HG03575 (cell line): Measurements from ENCODE around the gene FRMD4B.

Experiments
- ATAC-seq: cut with Tn5 transposase; IDR thresholded peaks from one replicate; pipeline ENCODE4 v1.9.1; 2021; ENCODE audit not compliant: unreplicated experiment, insufficient number of reproducible peaks, low FRiP score; ENCODE audit errors: extremely low read depth

Gene FRMD4B

DNA sequence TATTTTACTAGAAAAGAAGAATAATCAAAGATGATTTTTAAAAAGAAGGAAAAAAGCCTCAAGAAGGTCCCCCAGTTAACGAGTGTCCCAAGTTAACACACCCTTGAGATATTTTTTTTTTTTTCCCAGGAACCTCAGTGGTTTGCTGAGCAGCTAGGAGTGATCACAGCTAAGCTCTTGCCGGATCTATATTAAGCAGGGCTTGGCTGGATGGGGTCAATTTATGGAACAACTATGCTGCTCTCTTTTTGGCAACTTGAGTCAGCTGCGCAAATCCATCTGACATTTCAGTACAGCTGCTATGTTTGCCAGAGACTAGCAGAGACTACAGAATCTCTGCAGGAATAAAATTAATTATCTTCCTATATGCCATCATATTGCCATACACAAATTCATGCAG lies 263.5 kb downstream of the FRMD4B start, which contains the start of gene LMOD3:
LMOD3 (minus strand) TSS at position 193 of the 400 bp plus-strand sequence. CDS start 209 bp downstream, outside the sequence.
- ATAC-seq, result no peak

DNA sequence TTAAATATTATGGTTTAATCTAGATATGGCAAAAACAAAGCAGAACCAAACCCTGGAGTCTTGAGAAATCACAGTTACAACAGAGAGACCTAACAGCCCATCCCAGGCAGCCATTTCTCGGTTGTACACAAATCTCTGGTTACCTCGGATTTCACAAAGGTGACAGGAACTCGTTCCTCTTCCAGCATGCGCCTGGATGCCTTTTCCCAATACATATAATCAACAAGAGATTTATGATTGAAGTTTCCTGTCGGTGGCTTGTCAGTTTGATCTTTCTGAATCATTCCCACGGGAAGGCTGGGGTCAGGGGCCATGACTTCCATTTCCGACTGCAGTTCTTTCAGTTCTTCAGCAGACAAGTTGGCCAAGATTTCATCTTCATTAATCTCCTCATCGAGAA lies 263.9 kb downstream of the FRMD4B start:
- no peak for ATAC-seq

DNA sequence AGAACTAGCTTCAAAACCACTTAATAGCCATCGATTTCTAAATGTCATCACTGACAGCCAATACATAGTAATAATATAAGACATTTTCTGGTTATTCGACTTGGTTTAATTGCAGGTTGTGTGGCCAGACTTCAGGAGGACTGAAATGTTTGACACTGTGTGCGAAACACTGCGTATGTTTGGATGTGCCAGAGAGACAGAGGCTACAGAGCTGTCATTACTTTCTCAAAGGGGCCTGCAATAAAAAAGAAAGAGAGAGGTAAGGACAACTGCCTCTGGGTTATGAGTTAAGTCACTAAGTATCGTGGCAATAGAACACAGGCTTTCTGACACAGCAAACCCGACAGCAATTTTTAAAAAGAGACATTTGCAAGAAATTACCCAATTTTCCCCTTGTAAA lies 264.4 kb downstream of the FRMD4B start:
- ATAC-seq, result no peak

DNA sequence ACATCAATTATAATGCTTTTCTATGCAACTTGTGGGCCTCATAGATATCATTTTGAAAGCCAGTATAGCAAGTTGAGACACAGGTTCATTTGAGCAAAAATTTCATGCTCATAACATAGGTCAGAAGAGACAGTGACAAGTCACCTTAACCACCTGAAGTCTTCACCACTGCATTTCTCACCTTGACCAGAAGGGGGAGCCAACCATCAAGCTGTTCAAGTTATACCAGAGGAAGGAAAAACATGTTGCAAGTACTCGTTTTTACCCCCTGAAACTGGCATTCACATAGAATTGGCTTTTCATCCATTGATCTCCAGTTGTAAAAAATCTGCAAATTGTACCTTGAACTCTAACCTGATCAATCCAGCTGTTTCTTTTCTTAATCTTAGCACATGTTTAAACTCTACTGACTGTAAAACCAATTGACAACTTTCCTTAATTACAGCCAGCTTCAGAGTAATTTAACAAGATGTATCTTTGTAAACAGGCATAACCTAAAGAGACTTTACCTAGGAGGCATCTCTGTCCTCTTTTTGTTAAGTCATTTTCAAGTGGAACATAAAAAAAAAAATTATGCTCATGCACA lies 264.9 kb downstream of the FRMD4B start:
- no peak for ATAC-seq
